Activated T-cell treated with anti-CD3 and anti-CD28 coated beads for 24 hours (primary cell): ENCODE data around the gene FUT8.
"Not testable (repeated sequence)": the region's sequence is repeated elsewhere in the genome, so short reads cannot be mapped to it uniquely, and the experiment has no call there.

Experiments
- DNase-seq: peaks from one replicate; pipeline ENCODE4 v3.0.0-alpha.2; 2020; ENCODE audit warnings: low read depth

FUT8 gene

GRCh38 chr14:65419593-65420252 lies 7.2 kb downstream of the FUT8 start:
- no peak for DNase-seq

GRCh38 chr14:65421201-65421981 lies 8.9 kb downstream of the FUT8 start:
- no peak for DNase-seq

GRCh38 chr14:65422088-65422834 lies 9.7 kb downstream of the FUT8 start:
- no peak for DNase-seq

GRCh38 chr14:65423982-65424381 lies 11.5 kb downstream of the FUT8 start:
- DNase-seq, result no peak

DNA sequence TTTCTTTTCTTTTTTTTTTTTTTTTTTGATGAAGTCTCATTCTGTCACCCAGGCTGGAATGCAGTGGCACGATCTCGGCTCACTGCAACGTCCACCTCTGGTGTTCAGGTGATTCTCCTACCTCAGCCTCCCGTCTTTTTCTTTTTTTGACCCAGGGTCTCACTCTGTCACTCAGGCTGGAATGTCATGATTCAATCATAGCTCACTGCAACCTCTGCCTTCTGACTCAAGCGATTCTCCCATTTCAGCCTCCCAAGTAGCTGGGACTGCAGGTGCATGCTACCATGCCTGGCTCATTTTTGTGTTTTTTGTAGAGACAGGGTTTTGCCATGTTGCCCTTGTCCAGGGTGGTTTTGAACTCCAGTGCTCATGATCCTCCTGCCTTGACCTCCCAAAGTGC lies 12.0 kb downstream of the FUT8 start:
- no peak for DNase-seq

GRCh38 chr14:65425885-65426284 lies 13.4 kb downstream of the FUT8 start:
- no peak for DNase-seq

- not testable (repeated sequence) for DNase-seq
Measured at GRCh38 chr14:65426902-65427301, 14.4 kb downstream of the FUT8 start.

- no peak for DNase-seq
Measured at GRCh38 chr14:65428691-65429090, 16.2 kb downstream of the FUT8 start.

DNA sequence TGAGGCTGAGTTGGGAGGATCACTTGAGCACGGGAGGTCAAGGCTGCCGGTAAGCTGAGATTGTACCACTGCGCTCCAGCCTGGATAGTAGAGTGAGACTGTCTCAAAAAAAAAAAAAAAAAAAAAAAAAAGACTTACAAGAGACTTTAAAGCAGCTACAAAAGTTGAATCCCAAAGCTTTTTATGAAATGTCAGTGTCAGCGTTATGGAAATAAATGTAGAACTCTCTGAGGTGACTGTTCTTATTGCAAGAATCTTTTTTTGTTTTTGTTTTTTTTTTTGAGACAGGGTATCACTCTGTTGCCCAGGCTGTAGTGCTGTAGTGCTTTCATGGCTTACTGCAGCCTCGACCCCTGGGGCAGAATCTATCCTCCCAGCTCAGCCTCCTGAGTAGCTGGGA lies 17.2 kb downstream of the FUT8 start:
- no peak for DNase-seq

- DNase-seq, result no peak
Measured at GRCh38 chr14:65431245-65431644, 18.7 kb downstream of the FUT8 start.

- no peak for DNase-seq
Measured at GRCh38 chr14:65431951-65432350, 19.4 kb downstream of the FUT8 start.

DNA sequence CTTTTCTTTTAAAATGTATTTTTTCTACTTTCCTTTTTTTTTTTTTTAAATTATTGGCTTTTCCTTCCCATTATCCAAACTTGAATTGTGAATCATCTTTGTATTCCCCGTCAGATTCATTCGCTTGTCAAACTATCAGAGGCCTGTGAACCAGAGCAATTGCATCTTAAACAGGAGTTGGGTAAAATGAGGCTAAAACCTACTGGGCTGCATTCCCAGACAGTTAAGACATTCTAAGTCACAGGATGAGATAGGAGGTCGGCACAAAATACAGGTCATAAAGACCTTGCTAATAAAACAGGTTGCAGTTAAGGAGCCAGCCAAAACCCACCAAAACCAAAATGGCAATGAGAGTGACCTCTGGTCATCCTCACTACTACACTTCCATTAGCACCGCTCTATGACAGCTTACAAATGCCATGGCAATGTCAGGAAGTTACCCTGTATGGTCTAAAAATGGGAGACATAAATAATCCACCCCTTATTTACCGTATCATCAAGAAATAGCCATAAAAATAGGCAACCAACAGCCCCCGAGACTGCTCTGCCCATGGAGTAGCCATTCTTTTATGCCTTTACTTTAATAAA lies 19.9 kb downstream of the FUT8 start:
- DNase-seq, result no peak

- no peak for DNase-seq
Measured at GRCh38 chr14:65433157-65433556, 20.6 kb downstream of the FUT8 start.

DNA sequence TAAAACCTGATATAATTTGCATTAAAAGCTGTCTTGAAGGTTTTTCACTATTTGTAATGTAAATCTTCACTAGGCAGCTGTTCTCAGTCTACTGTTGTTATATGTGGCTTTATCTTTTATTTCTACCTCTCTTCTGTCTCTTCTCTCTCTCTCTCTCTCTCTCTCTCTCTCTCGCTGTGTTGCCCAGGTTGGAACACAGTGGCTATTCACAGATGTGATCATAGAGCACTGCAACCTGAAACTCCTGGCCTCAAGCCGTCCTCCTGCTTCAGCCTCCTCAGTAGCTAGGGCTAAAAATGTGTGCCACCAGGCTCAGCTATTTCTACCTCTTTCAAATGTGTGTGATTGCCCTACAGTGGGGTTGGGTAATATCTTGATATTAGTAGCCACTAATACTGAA lies 21.1 kb downstream of the FUT8 start:
- DNase-seq, result no peak

- no peak for DNase-seq
Measured at GRCh38 chr14:65434216-65434850, 21.8 kb downstream of the FUT8 start.

- DNase-seq, result no peak
Measured at GRCh38 chr14:65438266-65438933, 25.9 kb downstream of the FUT8 start.

DNA sequence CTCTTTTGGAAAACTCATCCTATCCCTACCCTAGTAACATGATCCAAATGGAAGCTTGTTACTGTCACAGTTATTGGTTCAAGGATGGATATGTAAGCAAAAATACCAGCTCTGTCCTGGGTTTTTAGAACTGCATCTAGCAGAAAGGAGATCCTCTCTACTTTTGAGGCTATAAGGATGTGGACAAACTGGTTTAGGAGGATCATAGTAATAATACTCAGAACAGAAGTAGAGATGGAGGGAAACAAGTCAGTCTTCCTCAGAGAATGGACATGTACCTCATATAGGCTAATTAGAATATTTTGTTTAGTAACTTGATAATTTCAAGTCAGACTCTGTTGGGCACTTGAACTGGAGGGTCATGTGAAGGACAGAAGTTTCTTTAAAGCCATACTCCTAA lies 26.6 kb downstream of the FUT8 start:
- no peak for DNase-seq

DNA sequence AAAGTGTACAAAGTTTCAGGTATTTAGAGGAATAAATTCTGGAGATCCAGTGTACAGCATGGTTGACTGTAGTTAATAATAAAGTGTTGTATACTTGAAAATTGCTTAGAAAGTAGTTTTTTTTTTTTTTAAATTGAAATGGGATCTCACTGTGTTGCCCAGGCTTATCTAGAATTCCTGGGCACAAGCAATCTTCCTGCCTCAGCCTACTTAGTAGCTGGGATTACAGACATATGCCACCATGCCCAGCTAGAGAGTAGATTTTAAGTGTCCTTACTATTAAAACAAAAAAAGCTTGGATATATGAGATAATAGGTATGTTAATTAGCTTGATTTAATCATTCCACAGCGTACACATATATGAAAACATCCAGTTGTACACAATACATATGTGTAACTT lies 27.7 kb downstream of the FUT8 start:
- no peak for DNase-seq

DNA sequence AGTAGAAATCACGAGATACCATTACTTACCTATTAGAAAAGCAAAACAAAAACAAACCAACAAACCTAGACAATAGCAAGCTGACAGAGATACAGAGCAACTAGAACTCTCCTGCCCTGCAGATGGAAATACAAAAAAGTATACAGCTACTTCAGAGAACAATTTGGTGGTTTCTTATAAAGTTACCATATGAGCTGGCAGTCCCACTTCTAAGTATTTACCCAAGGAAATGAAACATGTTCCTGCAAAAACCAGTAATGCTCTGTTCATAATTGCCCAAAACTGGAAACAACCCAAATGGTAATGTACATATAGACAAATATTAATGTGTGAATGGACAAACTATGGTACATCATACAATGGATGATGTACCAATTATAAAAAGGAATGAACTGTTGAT lies 31.7 kb downstream of the FUT8 start:
- no peak for DNase-seq

GRCh38 chr14:65446159-65446558 lies 33.6 kb downstream of the FUT8 start:
- no peak for DNase-seq

DNA sequence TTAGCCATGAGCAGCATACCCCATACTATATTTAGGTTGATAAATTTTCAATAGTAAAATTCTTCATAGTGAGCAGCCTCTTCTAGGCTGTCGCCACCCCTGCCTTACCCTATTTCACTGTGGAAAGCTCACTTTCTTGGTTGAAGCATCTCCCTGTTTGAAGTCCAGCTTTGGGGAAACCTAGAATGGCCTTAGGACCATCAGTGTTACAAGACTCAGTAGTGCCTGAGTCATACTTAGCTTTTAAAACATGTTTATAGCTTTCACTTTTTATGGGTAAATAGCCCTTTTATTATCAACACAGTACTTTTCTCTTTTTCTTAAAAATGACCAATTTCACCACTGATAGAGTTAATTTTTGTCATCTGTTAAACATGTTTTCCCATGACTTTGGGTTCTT lies 37.1 kb downstream of the FUT8 start:
- no peak for DNase-seq
